ENCODE measurements around the gene BTG3.

Gene BTG3

GRCh38 chr21:17616831-17617230 lies 4.1 kb upstream of the BTG3 start:
- no peak overlapping the region for H3K9ac ChIP-seq (ENCODE audit: low read depth, low read length, poor library complexity, severe bottlenecking)
- H3K36me3 ChIP-seq (ENCODE audit: insufficient read depth, low read length), result no peaks in the 10 kb centered on the region
- no peaks in the 10 kb centered on the region for H3K9me2 ChIP-seq (replicated peaks; ENCODE audit: low read depth, low read length)
- H3K9me3 ChIP-seq (ENCODE audit: insufficient read depth, low read depth, low read length), result no peaks in the 10 kb centered on the region
- H3K4me2 ChIP-seq (ENCODE audit: low read depth, low read length, poor library complexity, severe bottlenecking), result no peak overlapping the region
- H3K4me1 ChIP-seq (ENCODE audit: insufficient read depth, low read length, poor library complexity, severe bottlenecking), result peaks cover 15% of the 10 kb centered on the region
- peaks cover 5% of the 10 kb centered on the region; the same call in 1 of the 2 replicates for H3F3A ChIP-seq (ENCODE audit: low read depth)
- TF ChIP-seq EZH2phosphoT487 (IDR thresholded peaks at IDR 0.05; ENCODE audit: borderline replicate concordance) (no peak), CTCF (conservative IDR thresholded peaks at IDR 0.05; ENCODE audit: low read length) (no peak)
- H2AFZ ChIP-seq (ENCODE audit: low read length), result no peak overlapping the region
- peaks cover 6% of the 10 kb centered on the region for H3K79me2 ChIP-seq (ENCODE audit: insufficient read depth, low read length)
- no peaks in the 10 kb centered on the region for H4K20me1 ChIP-seq (ENCODE audit: insufficient read depth, low read length, poor library complexity, severe bottlenecking)
- H3K4me3 ChIP-seq (ENCODE audit: low read length, poor library complexity, severe bottlenecking), result no peak overlapping the region
- H3K27me3 ChIP-seq (ENCODE audit: insufficient read depth, low read length, poor library complexity, severe bottlenecking), result no peaks in the 10 kb centered on the region

GRCh38 chr21:17613242-17613676 lies 558 bp upstream of the BTG3 start:
- TF ChIP-seq EZH2phosphoT487 (IDR thresholded peaks at IDR 0.05; ENCODE audit: borderline replicate concordance) (no peak), CTCF (conservative IDR thresholded peaks at IDR 0.05; ENCODE audit: low read length) (no peak)
- peaks cover 32% of the 10 kb centered on the region for H4K20me1 ChIP-seq (ENCODE audit: insufficient read depth, low read length, poor library complexity, severe bottlenecking)
- H3K9ac ChIP-seq (ENCODE audit: low read depth, low read length, poor library complexity, severe bottlenecking), result no peak overlapping the region
- H3K9me2 ChIP-seq (replicated peaks; ENCODE audit: low read depth, low read length), result no peaks in the 10 kb centered on the region
- H3K4me1 ChIP-seq (ENCODE audit: insufficient read depth, low read length, poor library complexity, severe bottlenecking), result peaks cover 28% of the 10 kb centered on the region
- peak overlapping the region; percentile 95 for H3K4me2 ChIP-seq (ENCODE audit: low read depth, low read length, poor library complexity, severe bottlenecking)
- H3K4me3 ChIP-seq (ENCODE audit: low read length, poor library complexity, severe bottlenecking), result peak overlapping the region; percentile 80
- H3K36me3 ChIP-seq (ENCODE audit: insufficient read depth, low read length), result peaks cover 4% of the 10 kb centered on the region
- no peaks in the 10 kb centered on the region for H3K9me3 ChIP-seq (ENCODE audit: insufficient read depth, low read depth, low read length)
- peaks cover 41% of the 10 kb centered on the region for H3K79me2 ChIP-seq (ENCODE audit: insufficient read depth, low read length)
- peaks cover 5% of the 10 kb centered on the region; the same call in 1 of the 2 replicates for H3F3A ChIP-seq (ENCODE audit: low read depth)
- no peaks in the 10 kb centered on the region for H3K27me3 ChIP-seq (ENCODE audit: insufficient read depth, low read length, poor library complexity, severe bottlenecking)
- peak overlapping the region; percentile 74 for H2AFZ ChIP-seq (ENCODE audit: low read length)

- Histone ChIP-seq H2AFZ (ENCODE audit: low read length) (peak overlapping the region; percentile 44), H3F3A (ENCODE audit: low read depth) (peaks cover 5% of the 10 kb centered on the region; the same call in 1 of the 2 replicates), H3K79me2 (ENCODE audit: insufficient read depth, low read length) (peaks cover 53% of the 10 kb centered on the region), H3K27me3 (ENCODE audit: insufficient read depth, low read length, poor library complexity, severe bottlenecking) (no peaks in the 10 kb centered on the region), H3K36me3 (ENCODE audit: insufficient read depth, low read length) (peaks cover 5% of the 10 kb centered on the region), H3K9me2 (replicated peaks; ENCODE audit: low read depth, low read length) (no peaks in the 10 kb centered on the region), H3K9me3 (ENCODE audit: insufficient read depth, low read depth, low read length) (no peaks in the 10 kb centered on the region), H3K4me3 (ENCODE audit: low read length, poor library complexity, severe bottlenecking) (peak overlapping the region; percentile 80), H3K9ac (ENCODE audit: low read depth, low read length, poor library complexity, severe bottlenecking) (peak overlapping the region; percentile 91), H3K4me2 (ENCODE audit: low read depth, low read length, poor library complexity, severe bottlenecking) (peak overlapping the region; percentile 95), H4K20me1 (ENCODE audit: insufficient read depth, low read length, poor library complexity, severe bottlenecking) (peaks cover 43% of the 10 kb centered on the region), H3K4me1 (ENCODE audit: insufficient read depth, low read length, poor library complexity, severe bottlenecking) (peaks cover 37% of the 10 kb centered on the region)
- TF ChIP-seq CTCF (conservative IDR thresholded peaks at IDR 0.05; ENCODE audit: low read length), result no peak
- no peak for TF ChIP-seq EZH2phosphoT487 (IDR thresholded peaks at IDR 0.05; ENCODE audit: borderline replicate concordance)
Observed at GRCh38 chr21:17612023-17612564, 607 bp downstream of the BTG3 start.

Measured in Loucy (cell line).